ENCODE measurements around the gene DYNC1LI1.

DYNC1LI1 gene

DNA sequence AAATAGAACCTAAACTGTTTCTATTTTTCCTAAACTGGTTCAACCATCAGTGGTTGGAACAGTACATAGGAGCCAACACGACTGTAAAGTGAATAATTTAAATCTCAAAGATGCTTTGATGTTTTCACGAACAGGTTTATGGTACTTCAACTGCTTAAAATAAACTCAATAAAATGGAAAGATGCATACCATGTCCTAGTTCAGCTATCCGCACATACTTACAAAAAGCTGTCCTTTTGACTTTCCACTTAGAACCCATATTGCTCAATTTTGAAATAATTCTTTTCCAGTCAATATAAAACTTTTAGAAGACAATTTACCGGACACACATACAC lies 68.9 kb downstream of the DYNC1LI1 start:
- no peak for DNase-seq
- in situ Hi-C loops (cut with HindIII; ENCODE audit: low pct_ligation_motif_present, low pct_unique_long_range_greater_than_20kb, low sequenced_read_pairs): no loop called here

DNA sequence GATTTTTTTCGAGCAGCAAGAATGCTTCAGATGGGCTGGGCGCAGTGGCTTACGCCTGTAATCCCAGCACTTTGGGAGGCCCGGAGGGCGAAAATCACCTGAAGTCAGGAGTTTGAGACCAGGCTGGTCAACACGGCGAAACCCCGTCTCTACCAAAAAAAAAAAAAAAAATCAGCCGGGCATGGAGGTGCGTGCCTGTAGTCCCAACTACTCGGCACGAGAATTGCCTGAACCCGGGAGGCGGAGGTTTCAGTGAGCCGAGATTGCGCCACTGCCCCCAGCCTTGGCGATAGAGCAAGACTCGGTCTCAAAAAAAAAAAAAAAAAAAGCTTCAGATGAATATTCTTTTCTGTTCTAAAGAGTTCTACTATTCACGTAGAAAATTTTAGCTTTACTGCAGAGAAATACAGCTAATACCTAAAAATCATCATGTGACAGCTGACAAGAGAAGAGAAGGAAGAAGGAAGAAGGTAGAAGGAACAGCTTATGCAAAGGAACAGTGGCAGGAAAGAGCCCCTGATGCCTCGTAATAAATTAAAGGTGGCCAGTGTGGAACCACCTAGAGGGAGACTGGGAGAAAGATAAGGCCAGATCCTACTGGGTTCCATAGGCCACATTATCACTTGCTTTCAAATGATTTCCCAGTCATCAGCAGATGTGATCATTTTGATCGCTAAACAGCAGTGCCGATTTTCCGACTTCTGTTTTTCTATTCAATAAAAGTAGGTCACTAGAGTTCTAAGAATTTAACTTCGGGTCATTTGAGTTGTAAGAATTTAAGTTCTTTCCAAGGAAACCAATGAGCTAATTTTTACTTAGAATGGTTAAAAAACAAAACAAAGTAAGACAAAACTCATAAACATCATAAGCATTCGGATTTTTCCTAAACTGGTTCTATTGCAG lies 69.5 kb downstream of the DYNC1LI1 start:
- in situ Hi-C loops (cut with HindIII; ENCODE audit: low pct_ligation_motif_present, low pct_unique_long_range_greater_than_20kb, low sequenced_read_pairs): no loop called here
- DNase-seq: no peak

- DNase-seq: no peak
- in situ Hi-C loops (cut with HindIII; ENCODE audit: low pct_ligation_motif_present, low pct_unique_long_range_greater_than_20kb, low sequenced_read_pairs): no loop called here
These were observed 70.4 kb downstream of the DYNC1LI1 start for GRCh38 chr3:32500231-32500630.

DNA sequence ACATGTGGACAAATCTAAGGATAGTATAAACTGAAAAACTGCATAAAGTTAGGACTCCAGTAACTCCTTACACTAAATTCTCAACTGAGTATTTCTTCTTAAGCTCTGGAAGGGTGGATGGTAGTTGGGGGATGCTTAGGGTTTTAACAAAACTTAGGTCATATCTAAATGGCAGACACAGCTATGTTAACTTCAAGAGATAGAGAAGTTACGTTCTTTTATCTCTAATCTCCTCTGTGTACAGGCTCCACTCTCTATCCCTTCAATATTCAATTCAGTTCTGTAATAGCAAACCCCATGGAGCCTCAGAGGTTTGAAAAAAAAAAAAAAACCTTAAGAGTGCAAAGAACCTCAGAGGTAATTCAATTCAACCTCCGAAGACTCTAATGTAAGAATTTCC lies 71.1 kb downstream of the DYNC1LI1 start:
- in situ Hi-C loops (cut with HindIII; ENCODE audit: low pct_ligation_motif_present, low pct_unique_long_range_greater_than_20kb, low sequenced_read_pairs): no loop called here
- DNase-seq: no peak

- in situ Hi-C loops (cut with HindIII; ENCODE audit: low pct_ligation_motif_present, low pct_unique_long_range_greater_than_20kb, low sequenced_read_pairs): no loop called here
These were observed 71.7 kb downstream of the DYNC1LI1 start for GRCh38 chr3:32498992-32499391.

DNA sequence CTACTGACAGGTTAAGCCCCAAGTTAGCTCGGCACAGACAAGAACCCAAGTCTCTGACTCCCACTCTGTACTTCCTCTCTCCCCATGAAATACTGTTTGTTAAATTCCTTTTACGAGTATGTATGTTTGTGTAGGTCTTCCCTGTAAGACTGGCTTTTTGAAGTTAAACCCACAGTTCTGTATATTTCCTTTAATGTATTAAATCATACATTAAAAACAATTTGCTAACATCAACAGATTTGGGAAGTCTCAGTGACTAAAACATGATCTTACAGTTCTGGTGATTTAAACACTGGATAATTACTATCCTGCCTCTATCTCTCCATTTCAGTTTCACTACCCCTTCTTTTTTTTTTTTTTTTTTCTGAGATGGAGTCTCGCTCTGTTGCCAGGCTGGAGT lies 72.4 kb downstream of the DYNC1LI1 start:
- no peak for DNase-seq
- in situ Hi-C loops (cut with HindIII; ENCODE audit: low pct_ligation_motif_present, low pct_unique_long_range_greater_than_20kb, low sequenced_read_pairs): no loop called here

More at GRCh38 chr3:32498992-32499391, 71.7 kb downstream of the DYNC1LI1 start:
- no peak for DNase-seq

DNA sequence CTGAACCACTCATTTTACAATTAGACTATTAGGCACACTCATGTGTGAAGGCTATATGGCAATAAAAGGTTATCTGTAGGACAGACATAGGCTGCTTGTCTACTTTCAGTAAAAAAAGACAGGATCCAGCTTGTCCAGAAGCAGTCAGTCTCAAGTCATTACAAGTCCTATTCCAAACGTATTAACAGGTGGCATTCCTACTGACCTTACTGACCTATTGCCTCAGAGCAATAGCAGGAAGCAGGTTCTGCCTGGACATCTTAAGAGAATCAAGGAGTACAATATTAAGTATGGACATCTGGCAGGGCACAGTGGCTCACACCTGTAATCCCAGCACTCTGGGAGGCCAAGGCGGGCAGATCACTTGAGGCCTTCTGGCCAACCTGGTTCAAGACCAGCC lies 75.0 kb downstream of the DYNC1LI1 start:
- in situ Hi-C loops (cut with HindIII; ENCODE audit: low pct_ligation_motif_present, low pct_unique_long_range_greater_than_20kb, low sequenced_read_pairs): no loop called here
- no peak for DNase-seq

DNA sequence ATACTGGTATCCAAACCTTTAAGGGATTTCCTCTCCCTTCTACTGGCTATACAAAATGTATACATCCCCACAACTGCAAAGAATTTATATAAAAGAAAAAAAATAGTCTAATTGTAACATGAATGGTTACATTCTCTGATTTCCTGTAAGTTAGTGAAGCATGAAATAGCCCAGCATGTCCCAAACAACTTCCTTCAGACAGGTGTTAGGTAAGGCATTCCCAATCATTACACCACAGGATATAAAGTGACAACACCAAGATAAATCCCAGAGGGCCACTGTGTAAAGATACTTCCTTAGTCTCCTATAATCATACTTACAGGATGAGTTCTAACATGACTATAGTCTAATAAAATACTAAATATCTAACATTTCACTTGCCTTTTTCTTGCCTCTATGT lies 75.6 kb downstream of the DYNC1LI1 start:
- in situ Hi-C loops (cut with HindIII; ENCODE audit: low pct_ligation_motif_present, low pct_unique_long_range_greater_than_20kb, low sequenced_read_pairs): no loop called here
- no peak for DNase-seq

DNA sequence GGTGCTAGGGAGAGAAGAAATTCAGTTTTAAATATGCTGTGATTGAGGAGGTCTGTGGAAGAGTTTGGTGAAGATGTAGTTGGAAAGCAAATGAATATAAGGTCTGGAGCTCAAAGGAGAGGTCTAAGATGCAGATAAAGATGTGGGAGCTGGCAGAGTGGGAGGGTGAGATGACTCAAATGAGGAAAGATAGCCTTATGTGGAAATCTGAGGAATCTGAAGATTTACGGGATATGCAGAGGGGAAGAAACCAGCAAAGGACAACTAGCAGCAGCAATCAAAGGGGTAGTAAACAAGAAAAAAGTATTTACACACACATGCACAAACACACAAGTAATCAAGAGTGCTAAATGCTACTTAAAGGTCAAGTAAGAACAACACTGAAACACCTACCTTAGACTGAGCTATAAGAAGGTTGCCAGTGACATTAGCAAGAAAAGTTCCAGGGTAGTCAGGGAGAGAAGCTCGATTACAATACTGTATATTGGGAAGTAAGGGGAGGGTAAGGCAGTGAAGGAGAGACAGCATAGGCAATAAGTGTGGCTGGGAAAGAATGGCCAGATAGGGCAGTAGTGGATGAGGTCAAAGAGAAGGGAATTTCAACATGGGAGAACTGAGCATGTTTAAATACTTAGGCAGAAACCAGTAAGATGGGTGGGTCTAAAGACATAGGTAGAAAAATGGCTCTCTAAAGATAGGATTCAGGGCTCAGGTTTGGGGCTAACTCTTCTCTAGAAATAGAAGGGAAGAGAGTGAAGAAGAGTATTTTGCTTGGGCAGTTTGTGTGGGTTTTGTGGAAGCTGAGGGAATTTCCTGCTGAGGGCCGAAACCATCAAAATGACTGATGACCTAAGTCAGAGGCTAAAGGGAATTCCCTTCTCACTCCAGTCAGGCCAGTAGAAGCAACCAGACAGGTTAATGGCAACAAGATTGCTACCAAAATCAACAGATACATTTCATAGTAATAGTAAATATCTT lies 76.9 kb downstream of the DYNC1LI1 start:
- DNase-seq: peak; percentile 5
- in situ Hi-C loops (cut with HindIII; ENCODE audit: low pct_ligation_motif_present, low pct_unique_long_range_greater_than_20kb, low sequenced_read_pairs): no loop called here

DNA sequence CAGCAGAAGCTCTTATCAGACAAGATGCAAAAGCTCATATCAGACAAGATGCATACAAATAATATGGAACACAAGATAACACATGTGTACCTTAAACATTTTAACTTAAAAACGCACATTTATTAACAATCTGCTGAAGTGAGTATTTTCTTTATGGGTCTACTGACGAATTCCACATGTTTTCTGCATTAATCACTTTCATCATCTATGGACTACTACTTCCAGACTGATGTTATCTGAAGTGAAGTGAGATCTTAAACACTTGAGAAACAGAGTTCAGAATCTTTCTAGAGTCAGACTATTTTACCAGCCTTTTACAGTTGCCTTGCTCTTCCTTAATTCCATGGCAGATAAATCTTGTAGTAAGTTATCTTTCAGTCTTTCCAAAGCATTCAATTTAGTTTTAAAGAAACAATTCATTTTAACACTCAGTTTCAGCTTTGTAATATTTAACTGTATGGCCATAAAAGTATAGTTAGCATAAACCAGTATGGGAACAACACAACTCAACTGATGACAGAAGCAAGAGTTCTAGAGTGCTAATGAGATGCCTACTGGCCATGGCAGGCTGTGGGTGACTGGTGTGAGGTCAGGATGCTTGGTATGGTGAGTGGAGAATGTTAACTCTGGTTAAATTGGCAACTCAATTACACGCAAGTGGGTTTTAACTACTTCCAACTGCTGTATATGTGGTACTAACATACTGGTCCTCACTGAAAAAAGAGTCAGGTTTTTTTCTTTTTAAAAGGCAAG lies 77.8 kb downstream of the DYNC1LI1 start:
- DNase-seq: no peak
- in situ Hi-C loops (cut with HindIII; ENCODE audit: low pct_ligation_motif_present, low pct_unique_long_range_greater_than_20kb, low sequenced_read_pairs): no loop called here

DNA sequence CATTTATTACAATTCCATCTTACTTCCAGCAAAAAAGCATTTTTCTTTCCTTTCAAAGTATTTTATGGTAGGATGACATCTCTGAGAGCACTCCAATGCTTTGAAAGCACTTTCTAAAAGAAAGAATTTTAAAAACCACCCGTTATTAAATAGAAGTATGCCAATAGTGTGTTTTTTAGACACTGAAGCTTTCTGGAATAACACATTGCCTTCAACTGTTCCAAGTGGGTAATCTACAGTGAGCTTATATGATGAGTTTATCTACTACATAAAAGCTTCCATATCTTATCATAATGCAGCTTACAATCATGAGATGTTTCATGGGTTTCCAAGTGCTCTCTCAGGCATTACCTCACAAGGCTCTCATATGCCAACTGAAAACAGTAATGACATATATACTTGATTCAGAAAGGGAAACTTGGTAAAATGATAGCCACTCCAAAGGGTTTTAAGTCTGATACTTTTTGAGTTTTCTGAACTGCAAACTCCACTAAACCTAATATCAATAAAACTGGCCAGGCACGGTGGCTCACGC lies 82.1 kb downstream of the DYNC1LI1 start:
- in situ Hi-C loops (cut with HindIII; ENCODE audit: low pct_ligation_motif_present, low pct_unique_long_range_greater_than_20kb, low sequenced_read_pairs): no loop called here
- no peak for DNase-seq

DNA sequence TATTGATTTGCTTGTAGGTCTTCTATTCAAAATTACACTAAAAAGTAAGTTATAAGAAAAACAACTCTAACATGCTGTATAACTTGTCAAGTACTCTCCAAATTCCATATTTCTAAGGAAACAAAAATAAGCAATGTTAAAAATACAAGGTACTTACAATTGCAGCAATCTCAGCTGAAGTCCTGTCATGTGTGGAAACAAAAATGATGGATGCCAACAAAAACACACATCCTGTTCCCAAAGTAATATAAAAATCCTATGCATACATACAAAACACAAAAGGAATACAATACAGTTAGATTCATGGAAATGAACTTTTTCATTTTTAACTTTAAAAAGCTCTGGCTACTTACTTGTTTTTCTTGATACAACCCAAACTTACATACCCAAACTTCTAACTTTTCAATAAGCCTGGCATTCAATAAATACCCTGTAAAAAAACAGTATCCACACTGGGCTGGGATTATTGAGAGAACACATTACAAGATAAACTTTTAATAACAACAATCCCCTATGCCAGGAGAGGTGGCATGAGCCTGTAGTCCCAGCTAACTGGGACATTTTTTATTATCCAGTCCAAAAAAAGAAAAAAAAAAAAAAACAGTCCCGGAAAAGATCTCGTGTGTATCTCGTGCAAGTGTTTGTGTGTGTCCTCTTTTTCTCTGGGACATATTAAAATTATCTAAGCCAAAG lies 82.7 kb downstream of the DYNC1LI1 start:
- in situ Hi-C loops (cut with HindIII; ENCODE audit: low pct_ligation_motif_present, low pct_unique_long_range_greater_than_20kb, low sequenced_read_pairs): no loop called here
- DNase-seq: no peak

GRCh38 chr3:32484436-32484835 lies 86.2 kb downstream of the DYNC1LI1 start:
- DNase-seq: no peak
- in situ Hi-C loops (cut with HindIII; ENCODE audit: low pct_ligation_motif_present, low pct_unique_long_range_greater_than_20kb, low sequenced_read_pairs): no loop called here

DNA sequence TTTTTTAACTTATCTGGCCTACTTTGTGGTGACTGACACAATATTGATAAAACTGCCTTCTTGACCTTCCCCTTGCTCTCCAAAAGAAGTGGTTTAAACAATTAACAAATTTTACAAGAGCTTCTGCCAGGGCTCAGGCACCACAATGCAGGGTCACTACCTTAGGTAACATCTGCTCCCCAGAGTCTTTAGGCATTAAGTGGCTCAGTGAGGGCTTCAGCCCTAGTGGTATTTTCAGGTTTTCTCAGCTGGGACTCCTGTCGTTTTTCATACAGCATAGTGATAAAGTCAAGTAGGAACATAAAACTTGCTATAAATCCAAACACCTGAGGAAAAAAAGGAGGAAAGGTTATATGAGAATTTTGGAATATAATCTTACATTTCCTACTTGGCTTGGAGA lies 86.9 kb downstream of the DYNC1LI1 start:
- in situ Hi-C loops (cut with HindIII; ENCODE audit: low pct_ligation_motif_present, low pct_unique_long_range_greater_than_20kb, low sequenced_read_pairs): no loop called here
- no peak for DNase-seq

GRCh38 chr3:32482693-32483092 lies 88.0 kb downstream of the DYNC1LI1 start:
- in situ Hi-C loops (cut with HindIII; ENCODE audit: low pct_ligation_motif_present, low pct_unique_long_range_greater_than_20kb, low sequenced_read_pairs): no loop called here

DNA sequence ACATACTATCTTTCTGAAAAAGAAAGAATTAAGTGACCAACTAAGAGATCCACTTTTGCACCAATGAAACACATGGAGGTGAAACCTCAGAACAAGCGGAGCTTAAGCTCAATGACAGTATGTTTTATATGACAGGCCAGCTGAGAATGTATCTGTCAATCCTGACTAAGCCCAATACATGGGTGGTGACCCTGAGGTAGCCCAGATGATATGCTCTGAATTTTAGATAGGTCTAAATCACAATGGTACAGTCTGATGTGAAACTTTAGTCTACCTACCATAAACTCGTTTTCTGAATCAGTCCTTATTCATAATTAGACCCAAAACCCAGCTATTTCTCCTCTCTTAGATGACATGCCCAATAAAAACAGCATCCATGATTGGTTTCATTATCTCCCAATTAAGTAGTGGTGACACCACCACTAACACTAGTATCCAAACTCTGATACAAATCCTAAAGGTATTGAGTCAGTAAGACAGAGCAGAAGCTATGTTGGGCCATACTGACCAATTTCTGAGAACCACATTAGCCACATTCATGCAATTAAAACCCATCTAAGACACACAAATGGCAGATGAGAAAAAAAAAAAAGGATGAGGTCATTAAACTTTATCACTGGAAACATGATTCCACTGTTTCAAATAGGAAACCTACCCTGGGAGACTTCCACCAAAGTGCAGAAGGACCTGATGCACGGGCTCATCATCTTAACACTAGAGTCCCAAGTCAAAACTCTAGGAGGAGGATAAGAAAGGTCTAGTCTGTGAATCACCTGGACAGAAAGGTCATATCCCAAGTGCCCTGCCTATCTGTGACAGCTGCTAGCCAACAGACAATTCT lies 88.6 kb downstream of the DYNC1LI1 start:
- in situ Hi-C loops (cut with HindIII; ENCODE audit: low pct_ligation_motif_present, low pct_unique_long_range_greater_than_20kb, low sequenced_read_pairs): no loop called here
- DNase-seq: no peak

More at GRCh38 chr3:32482693-32483092, 88.0 kb downstream of the DYNC1LI1 start:
- DNase-seq: no peak

- no peak for DNase-seq
- in situ Hi-C loops (cut with HindIII; ENCODE audit: low pct_ligation_motif_present, low pct_unique_long_range_greater_than_20kb, low sequenced_read_pairs): no loop called here
These were observed 90.1 kb downstream of the DYNC1LI1 start for GRCh38 chr3:32480604-32481003.
